CD4-positive, alpha-beta T cell treated with Interleukin-15 for 4 hours (primary cell): ENCODE results near the gene APBA1.

Experiments used
- DNase-seq: peaks from one replicate; pipeline ENCODE4 v3.0.0-alpha.2; 2020; ENCODE audit warnings: low spot score

Gene APBA1

DNA sequence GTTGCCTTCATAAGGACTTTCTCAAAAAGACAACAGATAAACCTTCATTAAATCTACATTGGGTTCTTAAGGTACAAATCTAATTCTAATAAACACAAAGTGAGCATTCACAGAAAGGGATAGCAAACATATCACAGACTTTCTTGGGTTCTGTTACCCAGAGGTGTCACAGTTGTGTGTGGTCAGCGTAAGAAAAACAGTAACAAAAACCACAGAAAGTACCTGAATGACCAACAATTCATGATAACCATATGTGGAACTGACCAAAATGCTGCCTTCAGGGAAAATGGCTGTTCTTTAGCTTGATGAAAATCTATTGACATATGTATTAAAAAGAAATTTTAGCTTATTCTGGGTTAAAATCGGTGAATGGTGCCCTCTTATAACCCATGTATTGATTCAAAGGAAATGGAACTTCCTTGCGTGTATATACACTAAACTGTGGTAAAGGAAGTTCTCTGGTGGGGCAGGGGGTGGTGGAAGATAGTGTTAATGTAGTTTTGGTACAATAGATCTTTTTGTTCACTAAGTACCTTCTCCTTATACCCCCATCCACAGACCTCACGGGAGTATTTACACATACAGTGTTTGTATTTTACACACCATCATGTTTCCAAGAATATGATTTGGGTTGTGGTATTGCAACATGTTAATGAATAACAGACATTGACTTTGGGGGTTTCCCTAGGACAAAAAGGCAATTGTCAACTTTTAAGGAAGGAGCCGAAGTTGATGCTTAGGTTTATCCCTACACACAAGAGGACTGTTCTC is 152.5 kb downstream of the APBA1 start:
- DNase-seq: no peak

- no peak for DNase-seq
These were observed 155.5 kb downstream of the APBA1 start for GRCh38 chr9:69516353-69517322.

DNA sequence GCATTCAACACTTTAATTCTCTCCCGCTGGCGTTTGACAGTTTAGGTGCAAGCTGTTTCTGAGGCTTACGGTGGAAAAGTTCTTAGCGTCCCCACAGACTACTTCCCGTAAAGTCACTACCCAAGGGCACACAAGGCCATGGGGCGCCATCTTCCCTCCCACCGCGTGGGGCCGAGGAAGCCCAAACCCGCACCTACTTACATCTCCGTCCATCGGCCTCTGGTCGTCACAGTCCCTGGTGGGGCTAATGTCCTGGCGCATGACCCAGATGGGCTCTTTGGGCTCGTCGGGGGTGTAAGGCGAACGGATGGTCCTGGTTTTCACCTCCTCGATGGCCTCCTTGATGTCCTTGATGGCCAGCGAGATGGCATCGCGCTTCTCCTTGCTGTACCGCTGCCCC is 156.4 kb downstream of the APBA1 start:
- no peak for DNase-seq

- no peak for DNase-seq
These were observed 158.9 kb downstream of the APBA1 start for GRCh38 chr9:69513141-69513820.

DNA sequence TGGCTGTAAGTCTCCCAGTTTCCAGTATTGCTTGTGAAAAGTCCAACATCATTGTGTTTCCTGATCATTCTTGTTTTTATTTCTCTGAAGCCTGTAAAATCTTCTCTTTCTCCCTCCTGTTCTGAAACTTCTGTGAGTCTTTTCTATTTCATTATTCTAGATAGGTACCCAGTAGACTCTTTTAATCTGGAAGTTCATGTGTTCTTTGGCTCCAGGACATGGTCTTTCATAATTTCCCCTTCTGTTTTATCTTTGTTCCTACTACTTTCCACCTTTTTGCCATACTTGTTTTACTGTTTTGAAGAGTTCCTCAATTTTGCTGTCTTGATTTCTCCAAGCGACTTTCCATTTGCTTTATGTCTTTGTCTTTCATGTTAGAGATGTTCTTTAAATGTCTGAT is 168.1 kb downstream of the APBA1 start:
- no peak for DNase-seq

- peak; percentile 7 for DNase-seq
These were observed 169.4 kb downstream of the APBA1 start for GRCh38 chr9:69502671-69503301.

DNA sequence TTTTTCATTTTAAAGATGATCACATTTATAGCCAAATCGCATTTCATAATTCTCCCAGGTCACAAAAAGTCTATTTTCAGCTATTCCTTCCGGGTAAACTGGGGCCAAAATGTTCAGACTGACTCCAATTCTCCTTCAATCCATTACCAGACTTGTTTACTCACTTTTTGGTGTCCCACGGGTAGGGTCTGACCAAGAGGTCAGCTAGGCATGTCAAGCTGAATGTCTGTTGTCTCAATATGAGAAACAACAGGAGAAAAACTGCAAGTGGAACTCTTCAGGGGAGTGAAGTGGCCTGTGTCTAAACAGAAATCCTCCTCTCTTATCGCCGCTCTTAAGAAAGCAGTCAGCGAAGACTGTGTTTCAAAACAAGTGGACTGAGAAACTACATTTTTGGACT is 171.3 kb downstream of the APBA1 start:
- DNase-seq: no peak

GRCh38 chr9:69499959-69500358 is 172.2 kb downstream of the APBA1 start:
- no peak for DNase-seq

DNA sequence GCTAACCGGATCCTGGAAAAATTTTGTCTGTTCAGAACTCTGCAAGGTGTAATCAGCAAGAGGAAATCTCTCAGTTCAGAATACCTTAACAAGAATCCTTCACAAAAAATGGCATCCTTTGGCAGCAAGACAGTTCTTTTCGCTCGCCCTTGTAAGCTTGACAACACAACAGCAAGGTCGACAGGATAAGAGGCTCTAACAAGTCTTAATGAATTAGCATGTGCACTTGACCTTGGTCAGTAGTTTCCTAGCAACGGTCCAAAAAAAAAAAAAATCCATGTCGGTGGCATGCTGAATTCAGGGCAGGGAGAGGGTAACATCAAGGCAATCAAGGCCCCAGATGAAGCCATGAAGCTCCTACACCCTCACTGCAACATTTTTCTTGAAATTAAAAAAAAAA is 172.8 kb downstream of the APBA1 start:
- no peak for DNase-seq

DNA sequence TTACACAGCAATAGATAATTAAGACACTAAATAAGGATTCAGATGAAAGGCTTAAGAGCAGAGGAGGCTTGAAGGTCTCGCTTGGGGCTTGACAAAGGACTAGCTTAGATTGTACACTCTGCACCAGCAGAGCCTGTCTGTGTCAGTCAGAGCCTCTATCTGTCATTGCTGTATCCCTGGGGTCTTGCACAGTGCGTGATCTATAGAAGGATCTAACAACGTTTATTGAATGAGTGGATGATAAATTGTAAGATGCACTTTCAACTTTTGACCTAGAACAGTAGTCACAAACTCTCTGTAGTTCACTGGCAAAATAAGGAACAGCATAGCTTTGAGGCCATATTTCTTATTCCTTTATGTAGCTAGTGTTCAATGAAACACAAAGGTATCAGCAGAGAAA is 173.7 kb downstream of the APBA1 start:
- no peak for DNase-seq

GRCh38 chr9:69497816-69498215 is 174.4 kb downstream of the APBA1 start:
- DNase-seq: no peak

- no peak for DNase-seq
These were observed 175.2 kb downstream of the APBA1 start for GRCh38 chr9:69496846-69497450.

DNA sequence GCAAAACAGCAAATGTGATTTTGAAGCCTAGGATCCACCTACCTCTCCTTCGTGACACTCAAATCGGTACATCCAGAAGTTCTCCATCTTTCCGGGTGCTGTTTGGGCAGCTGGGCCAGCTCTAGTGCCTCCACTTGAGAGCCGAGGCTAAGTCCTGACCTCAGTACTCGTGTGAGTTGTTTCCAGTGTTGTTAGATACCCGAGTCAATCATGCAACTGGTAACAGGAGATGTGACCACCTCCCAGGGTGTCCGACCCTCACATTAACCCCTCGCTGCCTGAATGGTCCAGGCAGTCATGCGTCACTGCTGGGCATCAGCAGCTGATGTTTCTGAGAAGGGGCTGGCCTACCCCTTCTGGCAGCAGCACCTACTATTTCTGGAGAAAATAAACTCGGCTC is 176.9 kb downstream of the APBA1 start:
- no peak for DNase-seq

DNA sequence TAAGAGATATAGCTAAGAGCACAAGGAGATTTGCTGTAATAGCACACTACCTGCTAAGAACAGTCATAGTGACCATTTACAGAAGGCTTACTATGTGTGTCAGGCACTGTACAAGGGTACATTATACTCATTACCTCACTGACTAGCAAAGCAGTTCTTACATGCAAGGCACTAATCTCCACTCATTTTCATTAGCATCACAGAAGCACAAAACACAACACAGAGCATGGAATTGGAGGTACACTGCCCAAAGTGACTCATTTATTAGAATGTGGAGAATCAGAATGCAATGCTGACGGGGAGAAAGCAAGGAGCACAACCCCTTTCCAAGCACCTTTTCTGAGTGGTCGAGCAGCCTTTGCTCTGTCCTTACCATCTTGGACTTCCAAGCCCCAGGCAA is 177.4 kb downstream of the APBA1 start:
- no peak for DNase-seq

DNA sequence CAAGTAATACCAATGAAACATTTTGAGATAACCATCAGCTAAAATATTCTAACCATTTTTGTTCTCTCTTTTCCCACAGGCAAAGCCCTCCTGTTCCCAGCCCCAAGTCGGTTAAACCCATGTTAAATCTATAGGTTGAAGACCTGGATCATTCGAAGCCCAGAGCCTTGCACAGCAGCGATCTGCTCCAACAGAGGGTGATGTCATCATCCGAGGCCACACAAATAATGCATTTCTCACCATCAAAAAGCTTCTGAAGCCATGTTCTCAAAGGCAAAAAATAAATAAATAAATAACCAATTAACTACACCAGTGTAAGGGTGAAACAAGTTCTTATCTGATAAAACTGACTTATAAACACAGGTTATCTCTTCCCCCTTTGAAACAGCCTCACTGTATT is 178.0 kb downstream of the APBA1 start:
- DNase-seq: no peak

GRCh38 chr9:69486498-69486897 is 185.7 kb downstream of the APBA1 start:
- no peak for DNase-seq

- peak; percentile 13 for DNase-seq
These were observed 186.7 kb downstream of the APBA1 start for GRCh38 chr9:69485466-69485865.

DNA sequence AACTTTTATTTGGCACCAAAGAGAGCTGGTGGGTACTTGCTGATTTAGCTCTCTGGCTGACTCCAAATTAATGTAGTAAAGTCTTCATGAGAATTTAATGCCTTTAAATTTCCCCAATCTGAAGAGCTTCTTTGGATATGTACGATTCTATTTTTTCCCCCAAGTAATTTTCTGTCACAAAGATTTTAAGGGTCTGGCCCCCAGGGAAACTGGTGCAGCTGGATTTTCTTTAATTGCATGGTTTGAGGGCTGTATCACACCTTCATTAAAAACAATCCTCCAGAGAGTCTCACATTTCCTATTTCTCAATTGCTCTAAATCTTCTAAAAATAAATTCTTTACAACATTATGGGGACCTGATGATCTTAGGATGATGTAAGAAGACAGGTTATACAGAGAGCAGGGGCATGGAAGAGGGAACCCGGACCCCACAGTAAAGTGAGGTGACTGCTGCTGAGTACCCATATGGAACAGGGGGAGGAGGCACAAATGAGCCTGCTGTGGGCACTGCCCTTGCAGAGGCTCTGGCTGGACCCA is 188.2 kb downstream of the APBA1 start:
- DNase-seq: no peak

DNA sequence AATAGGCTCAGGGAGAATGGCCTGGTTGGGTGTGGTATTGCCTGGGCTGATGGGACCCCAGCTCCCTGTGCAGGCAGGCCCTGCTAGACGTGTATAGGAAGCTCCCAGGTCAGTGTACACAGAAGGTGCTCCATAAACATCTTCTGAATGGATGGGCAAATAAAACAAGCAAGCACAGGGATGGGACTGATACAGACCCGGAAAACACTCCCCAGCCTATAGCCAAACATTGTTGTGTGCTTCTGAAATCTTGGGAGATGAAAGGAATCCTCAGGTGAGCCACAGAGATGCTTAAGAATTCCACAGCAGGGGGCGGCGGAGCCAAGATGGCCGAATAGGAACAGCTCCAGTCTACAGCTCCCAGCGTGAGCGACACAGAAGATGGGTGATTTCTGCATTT is 195.4 kb downstream of the APBA1 start:
- no peak for DNase-seq

- DNase-seq: no peak
These were observed 196.2 kb downstream of the APBA1 start for GRCh38 chr9:69476016-69476415.

DNA sequence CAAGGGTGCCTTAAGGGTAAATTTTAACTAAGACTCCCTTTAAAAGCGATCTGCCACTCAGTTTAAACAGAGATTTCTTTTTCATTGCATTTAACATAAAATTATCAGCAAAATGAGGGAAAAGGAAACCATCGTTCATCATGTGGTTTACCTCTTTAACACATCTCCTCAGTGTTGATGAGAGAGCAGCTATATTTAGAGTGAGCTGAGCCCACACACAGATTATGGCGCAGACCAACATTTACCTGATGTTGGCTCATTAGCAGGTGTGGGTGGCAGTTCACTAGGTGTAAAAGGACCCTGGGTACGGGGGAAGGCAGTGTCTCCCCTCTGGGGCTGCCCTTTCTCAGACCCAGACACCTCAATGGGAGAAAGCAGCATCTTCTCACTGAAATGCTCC is 197.3 kb downstream of the APBA1 start:
- DNase-seq: no peak
